CD1c-positive myeloid dendritic cell (primary cell): ENCODE results near the gene SYK.
"Not testable (repeated sequence)": the region's sequence is repeated elsewhere in the genome, so short reads cannot be mapped to it uniquely, and the experiment has no call there.

Experiments
- DNase-seq: peaks from one replicate; pipeline ENCODE4 v3.0.0-alpha.2; 2016; ENCODE audit errors: extremely low spot score

Gene SYK

DNA sequence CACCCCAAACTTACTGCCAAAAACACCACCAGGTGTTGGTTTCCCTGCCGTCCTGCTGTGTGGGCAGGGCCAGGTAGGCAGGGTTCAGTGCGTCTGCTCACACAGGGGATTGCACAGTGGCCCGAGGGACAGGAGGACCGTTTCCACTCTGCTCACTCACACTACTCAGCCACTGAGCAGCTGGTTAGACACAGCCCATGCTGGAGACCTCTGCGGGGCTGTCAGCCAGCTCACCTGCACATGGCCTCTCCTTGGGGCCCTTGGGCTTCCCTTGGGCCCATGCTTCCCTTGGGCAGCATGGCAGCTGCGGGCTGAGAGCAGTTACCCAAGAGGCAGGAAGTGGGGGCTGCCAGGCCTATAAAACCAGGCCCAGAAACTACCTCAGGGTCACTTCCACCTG, 79.0 kb downstream of the SYK start:
- no peak for DNase-seq

DNA sequence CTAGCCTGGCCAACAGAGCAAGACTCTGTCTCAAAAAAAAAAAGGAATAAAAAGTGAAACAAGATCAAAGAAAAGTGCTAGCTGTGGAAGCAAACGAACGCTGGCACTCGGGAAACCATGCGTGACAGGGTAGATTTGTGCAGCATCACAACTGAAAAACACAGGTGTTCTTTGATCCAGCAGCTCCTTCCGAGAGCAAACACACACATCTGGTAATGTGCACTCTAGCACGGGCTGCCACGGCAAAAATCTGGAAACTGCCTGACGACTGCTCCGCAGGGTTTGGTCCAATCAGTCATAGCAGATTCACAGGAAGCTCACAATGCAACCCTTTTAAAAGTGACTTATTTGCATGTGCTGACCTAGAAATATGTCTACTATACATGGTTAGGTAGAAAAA, 80.0 kb downstream of the SYK start:
- no peak for DNase-seq

DNA sequence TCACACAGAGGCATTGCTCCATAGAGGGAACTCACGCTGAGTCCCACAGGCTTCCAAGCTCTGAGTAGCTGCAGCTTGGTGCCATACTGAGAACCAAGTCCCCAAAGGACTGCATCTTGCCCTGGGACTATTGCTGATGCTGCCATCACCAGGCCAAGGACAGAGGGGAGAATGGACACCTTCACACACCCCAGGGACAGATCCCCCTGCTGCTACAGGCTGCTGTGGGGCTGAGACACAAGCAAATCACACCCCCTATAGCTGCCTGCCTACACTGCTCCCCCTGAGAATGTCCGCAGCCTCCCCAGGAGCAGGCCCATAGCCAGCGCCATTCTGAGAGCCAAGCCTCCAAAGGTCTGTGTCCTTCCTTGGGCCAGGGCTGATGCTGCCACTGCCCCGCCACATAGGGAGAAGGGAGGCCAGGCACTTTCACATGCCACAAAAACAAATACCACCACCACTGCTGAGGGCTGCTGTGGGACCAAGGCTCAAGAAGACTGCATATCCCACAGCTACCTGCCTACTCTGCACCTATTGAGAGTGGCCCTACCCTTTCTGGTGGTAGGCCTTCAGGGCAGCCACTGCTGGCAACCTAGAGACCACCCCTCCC, 81.5 kb downstream of the SYK start:
- DNase-seq: no peak

DNA sequence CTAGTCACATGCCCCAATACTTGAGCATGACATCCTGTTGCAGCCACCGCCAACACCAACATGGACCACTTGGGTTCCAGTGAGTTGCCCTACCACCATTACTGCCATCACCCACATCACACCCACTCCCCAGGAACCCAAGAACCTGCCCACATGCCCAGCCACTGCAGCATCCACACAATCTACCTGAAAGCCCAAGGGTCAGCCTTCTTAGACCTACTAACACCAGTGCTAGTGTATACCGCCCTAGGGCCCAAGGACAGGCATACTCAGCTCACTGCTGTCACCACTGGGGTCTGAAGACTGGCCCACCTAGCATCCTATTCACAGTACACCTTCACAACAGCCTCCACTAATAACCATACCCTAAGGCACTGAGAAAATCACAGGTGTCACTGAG, 82.0 kb downstream of the SYK start:
- no peak for DNase-seq

DNA sequence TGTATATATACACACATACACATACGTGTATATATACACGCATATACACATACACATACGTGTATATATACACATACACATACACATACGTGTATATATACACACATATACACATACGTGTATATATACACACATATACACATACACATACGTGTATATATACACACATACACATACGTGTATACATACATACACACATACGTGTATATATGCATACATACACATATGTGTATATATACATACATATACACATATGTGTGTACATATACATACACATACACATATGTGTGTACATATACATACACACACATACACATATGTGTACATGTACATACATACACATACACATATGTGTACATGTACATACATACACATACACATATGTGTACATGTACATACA, 82.6 kb downstream of the SYK start:
- no peak for DNase-seq

DNA sequence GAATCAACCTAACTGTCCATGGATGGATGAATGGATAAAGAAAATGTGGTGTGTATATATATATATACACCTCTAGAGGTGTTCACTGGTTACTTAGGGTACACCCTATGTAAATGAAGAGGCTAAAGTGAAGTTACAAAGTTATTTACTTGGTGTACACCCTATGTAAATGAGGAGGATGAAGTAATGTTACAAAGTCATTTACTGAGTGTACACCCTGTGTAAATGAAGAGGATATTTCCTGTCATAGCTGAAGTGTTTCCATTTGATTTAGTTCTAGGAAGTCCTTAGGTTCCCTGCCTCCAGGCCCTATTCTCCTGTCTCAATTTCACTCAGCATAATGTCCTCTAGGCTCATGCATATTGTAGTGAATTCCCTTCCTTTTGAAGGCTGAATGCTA, 85.2 kb downstream of the SYK start:
- DNase-seq: not testable (repeated sequence)

DNA sequence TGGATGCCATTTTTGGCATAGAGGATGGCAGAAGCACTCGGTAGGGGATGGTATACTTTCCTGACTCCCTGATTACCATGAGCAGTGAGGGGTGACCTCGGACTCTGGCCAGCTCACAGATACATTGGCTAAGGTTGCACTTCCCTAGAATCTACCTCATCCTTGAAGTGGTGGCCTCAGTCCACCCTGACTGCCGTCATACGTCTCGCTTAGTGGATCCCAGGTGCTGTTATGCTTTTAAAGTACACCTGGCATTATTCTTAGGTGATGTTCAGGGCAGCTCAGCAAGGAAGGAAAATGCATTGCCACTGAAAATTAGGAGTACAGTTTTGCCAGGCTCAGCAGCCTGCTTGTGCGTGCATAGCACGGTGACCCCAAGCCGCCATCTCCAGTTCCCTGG, 87.3 kb downstream of the SYK start:
- DNase-seq: no peak

DNA sequence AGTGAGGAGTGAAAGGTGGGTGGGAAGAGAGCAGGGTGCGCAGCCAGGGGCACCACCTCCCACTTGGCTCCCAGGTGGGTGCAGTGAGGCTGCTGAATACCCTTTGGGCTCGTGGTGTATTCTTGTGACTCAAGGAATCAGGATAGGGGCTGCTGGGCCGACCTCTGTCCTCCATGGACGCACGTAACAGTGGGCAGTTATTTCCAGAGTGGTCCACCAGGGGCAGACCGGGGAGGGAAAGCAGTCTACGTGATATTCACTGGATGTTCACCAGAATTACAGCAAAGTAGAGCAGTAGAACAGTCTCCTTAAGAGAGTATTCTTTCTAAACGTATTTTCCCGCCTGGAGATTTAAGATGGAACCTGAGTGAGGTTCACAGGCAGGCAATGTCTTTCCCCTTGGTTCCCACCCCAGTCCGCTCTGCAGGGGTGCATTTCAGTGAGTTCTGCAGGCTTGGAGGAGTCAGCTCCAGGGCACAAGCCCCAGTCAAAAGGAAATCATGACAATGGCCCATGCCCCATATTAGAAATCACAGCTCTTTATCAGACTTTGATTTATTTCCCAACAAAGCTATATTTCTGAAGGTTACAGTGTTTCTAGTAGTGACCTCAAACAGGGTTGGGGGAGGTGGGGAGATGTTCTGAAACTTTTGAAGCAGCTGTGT, 88.7 kb downstream of the SYK start:
- DNase-seq: no peak

DNA sequence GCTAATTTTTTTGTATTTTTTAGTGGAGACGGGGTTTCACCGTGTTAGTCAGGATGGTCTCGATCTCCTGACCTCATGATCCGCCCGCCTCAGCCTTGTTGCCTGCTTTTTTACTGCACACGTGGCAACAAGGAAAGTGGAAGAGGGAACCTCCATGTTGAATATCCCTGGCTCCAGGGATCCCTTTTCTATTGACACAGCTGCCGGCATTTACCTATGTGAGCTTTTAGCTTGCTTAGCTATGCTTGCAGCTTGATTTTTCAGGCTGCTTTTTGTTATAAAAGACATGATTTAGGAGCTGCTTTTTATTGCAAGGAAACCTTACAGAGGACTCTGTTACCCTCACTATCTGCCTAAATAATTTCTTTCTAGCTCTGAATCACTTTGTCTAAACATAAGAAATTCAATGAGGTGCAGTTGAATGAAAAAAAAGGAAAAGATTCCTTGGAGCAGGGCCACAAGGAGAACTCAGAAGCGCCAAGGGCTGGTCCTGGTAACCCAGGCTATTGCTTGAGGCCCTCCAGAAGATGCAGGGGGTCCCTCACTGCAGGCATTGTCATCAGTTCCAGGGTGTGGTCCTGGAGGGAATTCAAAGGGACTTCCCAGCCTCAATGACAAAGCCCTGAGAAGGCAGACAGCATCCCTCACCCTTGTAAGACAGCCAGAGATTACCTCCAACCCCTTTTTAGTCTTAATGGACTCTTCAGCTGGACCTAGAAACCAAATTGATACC, 89.9 kb downstream of the SYK start:
- no peak for DNase-seq

DNA sequence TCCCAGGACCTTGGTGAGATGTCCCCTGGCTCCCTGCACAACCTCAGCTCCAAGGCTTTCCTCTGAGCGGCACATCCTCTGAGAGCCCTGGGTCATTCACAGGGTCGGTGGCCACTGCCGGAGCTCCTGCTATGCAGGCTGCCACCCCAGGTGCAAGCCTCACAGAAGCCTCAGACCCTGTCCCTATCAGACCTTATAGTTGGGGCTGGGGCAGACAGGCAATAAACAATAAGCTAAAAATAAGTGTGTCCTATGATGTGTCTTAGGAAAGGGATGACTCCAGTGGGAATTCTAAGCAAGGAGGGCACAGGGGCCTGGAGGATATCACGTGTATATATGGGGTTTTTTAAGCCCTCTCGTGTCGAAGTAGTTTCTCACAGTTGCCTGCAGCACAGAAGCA, 91.3 kb downstream of the SYK start:
- no peak for DNase-seq

DNA sequence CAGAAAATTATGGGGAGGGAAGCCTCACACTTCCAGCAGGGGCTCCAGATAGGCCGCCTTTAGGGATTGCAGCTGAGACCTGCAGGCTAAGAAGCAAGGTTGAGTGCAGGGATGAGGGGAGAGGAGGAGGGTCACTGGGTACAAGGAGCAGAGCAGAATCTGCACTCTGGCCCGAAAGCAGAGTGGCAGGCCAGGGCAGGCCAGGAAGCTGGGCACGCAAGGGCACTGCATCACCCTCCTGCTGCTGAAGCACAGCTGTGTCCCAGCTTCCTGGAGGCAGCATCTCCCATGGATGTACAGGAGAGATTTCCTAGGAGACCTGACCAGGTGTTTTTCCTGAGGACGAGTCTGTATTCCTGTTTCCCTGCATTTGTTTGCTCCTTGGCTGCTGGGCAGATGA, 92.1 kb downstream of the SYK start:
- DNase-seq: no peak

DNA sequence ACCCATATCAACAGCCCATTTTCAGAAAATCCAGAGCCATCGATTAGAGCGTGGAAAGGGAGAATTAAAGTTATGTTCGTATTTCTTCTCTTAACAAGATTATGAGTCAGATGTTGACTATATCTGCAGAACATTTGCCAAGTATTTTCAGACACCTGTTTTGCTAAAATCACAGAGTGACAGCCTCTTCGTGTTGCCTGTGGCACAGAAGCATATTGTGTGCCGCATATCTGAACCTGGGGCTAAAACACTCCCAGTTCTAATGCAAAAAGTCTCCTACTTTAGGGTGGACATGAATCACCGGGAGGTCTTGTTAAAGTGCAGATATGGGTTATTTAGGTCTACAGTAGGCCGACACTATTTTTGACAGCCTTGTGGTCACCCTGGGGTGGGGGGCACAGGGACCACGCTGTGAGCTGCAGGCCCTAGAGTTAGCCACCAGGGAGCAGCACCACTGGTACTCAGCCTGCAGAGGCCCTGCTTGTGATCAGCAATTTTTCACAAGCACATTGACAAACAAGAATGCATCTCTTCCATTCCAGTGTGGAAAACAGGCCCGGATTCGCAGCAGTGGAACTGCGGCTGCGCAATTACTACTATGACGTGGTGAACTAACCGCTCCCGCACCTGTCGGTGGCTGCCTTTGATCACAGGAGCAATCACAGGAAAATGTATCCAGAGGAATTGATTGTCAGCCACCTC, 93.5 kb downstream of the SYK start:
- DNase-seq: no peak

DNA sequence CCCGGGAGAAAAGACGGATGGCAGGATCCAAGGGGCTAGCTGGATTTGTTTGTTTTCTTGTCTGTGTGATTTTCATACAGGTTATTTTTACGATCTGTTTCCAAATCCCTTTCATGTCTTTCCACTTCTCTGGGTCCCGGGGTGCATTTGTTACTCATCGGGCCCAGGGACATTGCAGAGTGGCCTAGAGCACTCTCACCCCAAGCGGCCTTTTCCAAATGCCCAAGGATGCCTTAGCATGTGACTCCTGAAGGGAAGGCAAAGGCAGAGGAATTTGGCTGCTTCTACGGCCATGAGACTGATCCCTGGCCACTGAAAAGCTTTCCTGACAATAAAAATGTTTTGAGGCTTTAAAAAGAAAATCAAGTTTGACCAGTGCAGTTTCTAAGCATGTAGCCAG, 94.2 kb downstream of the SYK start:
- DNase-seq: no peak

DNA sequence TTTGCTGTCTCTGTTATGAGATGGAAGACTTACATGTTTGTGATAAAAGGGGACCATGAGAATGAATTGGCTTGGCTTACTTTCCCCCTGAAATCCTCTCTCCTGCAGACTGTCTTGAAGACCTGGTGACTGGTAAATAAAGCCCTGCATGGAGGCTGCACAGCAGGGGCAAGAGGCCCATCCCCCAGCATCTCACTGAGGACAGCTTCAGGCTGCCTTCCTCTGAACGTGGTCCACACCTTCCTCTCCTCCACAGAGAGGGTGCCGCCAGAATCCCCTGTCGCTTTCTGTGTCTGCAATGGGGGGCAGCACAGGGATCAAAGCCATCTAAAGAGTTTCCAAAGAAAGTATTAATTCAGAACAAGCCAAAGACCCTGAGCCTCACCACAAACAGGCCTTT, 94.6 kb downstream of the SYK start:
- DNase-seq: no peak

DNA sequence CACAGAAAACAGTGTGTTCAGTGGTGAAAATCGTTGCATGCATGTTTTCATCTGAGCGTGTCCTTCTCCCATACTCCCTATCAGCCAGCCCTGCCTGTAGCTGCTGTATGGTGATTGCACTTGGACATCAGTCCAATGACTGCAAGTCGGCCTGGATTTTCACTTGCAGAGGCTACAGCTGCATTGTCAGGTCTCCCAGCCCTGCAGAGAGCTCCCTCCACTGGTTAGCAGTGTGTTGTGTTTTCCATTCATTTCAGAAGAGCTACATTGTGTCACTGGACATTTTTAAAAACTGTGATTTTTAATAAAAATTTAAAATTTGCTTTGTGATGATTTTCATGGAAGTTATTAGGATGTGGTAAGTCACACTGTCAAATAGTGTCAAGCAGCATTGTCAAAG, 96.6 kb downstream of the SYK start:
- no peak for DNase-seq

DNA sequence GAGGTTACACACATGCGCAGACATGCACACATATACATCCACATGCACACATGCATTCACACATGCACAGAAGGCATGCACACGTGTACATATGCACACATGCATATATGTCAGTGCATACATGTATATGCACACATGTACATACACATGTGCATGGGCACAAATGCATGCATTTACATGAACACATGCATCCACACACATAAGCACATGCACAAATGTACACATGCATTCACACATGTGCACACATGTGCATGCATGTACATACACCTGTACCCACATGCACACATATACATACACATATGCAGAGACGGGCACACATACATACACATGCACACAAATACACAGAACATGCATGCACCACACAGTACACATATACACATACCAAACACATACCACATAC, 97.7 kb downstream of the SYK start:
- DNase-seq: no peak

DNA sequence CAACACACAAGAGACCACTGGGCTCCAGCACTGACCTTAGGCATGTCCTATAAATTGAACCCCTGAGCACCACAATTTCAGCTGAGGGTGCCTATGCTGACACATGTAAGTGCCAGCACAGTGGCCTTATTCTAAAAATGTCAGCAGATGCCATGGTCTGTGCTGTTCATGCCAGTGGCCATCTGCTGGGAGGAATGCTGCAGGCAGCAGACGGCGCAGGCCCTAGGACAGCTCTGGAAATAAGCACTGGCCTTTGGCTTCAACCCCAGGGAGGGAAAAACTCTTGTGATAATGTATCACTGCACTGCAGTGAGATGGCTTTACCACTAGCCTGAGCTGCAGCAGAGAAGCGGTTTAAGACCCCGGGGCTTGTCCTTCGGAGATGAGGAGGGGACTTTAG, 98.5 kb downstream of the SYK start:
- no peak for DNase-seq

DNA sequence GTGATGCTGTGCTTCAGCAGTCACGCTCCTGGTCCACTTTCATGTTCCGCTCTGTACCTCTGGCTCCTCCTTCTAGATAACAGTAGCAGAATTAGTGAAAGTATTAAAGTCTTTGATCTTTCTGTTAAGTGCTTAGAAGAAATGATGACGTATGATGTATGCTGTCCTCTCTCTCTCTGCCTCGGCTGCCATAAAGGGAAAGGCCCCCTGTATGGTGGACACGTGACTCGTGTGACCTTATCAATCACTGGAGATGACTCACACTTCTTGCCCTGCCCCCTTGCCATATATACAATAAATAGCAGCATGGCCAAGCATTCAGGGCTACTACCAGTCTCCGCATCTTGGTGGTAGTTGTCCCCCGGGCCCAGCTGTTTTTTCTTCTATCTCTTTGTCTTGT, 100.3 kb downstream of the SYK start:
- no peak for DNase-seq

DNA sequence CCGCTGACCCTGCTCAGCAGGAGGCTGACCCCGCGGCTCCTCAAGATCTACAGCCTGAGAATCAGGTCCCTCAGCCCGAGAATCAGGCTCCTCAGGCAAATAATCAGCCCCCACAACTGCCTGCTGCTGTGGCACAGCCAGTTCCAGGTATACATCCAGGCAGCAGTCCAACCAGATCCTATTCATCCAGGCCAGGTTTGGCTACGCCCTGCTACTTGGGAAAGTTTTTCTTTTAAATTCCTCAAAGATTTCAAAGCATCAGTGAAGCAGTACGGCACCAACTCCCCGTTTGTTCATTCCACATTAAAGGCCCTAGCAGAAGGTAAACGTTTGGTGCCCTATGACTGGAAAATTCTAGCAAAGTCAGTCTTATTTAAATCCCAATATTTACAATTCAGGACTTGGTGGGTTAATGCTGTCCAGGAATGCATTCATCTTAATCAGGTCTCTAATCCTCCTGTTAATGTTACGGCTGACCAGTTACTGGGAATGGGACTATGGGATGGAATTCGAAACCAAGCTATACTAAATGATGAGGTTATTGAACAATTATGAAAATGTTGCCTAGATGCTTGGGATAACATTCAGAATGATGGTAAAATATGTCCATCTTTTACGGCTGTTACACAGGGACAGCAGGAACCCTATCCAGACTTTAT, 102.3 kb downstream of the SYK start:
- DNase-seq: no peak

DNA sequence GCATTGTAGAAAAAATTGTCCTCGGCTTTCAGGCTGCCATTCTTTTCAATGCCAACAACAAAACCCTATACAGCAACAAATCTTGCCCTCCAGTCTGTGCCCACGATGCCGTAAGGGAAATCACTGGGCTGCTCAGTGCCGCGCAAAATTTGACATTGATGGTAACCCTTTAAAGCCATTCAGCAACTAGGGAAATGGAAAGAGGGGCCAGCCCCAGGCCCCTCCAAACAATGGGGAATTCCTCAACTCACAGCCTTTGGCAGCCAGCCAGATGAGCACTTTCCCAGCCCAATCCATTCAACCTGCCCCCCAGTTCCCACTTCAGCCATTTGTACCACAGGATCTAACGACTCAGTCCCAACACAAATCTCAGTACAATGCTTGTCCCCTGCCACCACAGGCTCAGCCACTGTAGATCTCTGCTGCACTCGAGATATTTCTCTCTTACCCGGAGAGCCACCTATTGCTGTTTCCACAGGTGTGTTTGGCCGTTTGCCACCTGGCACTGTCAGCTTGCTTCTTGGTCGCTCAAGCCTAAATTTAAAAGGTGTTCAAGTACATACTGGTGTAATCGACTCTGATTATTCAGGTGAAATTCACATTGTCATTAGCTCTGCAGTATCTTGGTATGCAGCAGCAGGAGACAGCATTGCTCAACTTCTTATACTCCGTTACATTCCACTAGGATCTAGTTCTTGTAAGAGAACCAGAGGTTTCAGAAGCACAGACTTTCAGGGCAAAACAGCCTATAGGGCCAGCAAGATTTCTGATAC, 103.3 kb downstream of the SYK start:
- DNase-seq: no peak

DNA sequence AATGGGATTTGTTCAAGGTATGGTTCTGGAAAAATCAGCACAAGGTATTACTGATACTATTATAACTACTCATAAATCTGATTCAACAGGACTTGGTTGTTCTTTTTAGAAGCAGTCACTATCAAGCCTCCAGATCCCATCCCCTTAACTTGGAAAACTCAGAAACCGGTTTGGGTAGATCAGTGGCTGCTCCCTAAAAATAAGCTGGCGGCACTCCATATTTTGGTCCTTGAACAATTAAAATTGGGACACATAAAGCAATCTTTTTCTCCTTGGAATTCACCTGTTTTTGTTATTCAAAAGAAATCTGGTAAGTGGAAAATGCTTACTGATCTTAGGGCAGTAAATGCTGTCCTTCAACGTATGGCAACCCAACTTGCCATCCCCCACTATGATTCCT, 104.2 kb downstream of the SYK start:
- DNase-seq: no peak
